Spleen (tissue), 7 donors: Measurements from ENCODE around the gene OR14C36.

ENCODE experiments used
- POLR2A ChIP-seq, 3 donors: fragments of 450-650 bp; IDR thresholded peaks; one replicate each; pipeline ENCODE4 v1.5.1; 2017; ENCODE audit warnings: antibody characterized with exemption in 3 of 3, mild to moderate bottlenecking in 1 of 3
- POLR2AphosphoS5 ChIP-seq, 3 donors: sonication (generic); formaldehyde crosslinking; IDR thresholded peaks; one replicate each; pipeline ENCODE4 v1.5.1; 2017; ENCODE audit warnings: antibody characterized with exemption in 3 of 3
- TF ChIP-seq, protein P1 (sequence below), 11 experiments: fragments of 200-600 bp in 7 of 11; fragments of 450-650 bp in 4 of 11; sonication (generic) in 4 of 11; IDR thresholded peaks in 8 of 11; conservative IDR thresholded peaks in 3 of 11; 1 replicate in 7 of 11; 2 replicates in 4 of 11; pipeline versions ENCODE4 v1.4.0 to v1.8.0; 2016 to 2021; ENCODE audit warnings: antibody characterized with exemption in 11 of 11, inconsistent platforms in 4 of 11, mild to moderate bottlenecking in 1 of 11
- donor health status: DM: no; HTN: no; CAD: no; lungs with moderate emphysema.
- donor health status: DM: no; HTN: no; CAD: no.
- donor health status: DM: no; HTN: no; CAD: no.

DNA sequence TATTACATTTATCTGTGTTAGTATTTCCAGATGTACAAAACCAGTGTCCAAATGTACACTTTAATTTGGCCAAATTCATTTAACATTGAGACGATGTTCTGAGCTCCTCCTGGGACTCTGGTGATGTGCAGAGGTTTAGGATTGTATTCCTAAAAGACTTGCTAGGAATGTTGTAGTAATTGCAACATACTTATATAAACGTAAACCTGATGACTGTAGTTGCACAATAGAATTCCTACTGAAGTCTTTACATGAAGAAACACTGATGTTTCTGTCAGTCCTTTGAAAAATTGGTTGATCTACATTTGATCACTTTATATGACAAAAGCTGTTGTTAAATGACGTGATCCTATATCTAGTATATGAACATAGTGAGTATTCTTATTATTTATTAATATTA lies 5.1 kb upstream of the OR14C36 start:
- TF ChIP-seq, protein P1, sequence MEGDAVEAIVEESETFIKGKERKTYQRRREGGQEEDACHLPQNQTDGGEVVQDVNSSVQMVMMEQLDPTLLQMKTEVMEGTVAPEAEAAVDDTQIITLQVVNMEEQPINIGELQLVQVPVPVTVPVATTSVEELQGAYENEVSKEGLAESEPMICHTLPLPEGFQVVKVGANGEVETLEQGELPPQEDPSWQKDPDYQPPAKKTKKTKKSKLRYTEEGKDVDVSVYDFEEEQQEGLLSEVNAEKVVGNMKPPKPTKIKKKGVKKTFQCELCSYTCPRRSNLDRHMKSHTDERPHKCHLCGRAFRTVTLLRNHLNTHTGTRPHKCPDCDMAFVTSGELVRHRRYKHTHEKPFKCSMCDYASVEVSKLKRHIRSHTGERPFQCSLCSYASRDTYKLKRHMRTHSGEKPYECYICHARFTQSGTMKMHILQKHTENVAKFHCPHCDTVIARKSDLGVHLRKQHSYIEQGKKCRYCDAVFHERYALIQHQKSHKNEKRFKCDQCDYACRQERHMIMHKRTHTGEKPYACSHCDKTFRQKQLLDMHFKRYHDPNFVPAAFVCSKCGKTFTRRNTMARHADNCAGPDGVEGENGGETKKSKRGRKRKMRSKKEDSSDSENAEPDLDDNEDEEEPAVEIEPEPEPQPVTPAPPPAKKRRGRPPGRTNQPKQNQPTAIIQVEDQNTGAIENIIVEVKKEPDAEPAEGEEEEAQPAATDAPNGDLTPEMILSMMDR (IDR thresholded peaks at IDR 0.05 in 8 of 11, conservative IDR thresholded peaks at IDR 0.05 in 3 of 11): no peak
- no peak for TF ChIP-seq POLR2A (IDR thresholded peaks at IDR 0.05)
- no peak for TF ChIP-seq POLR2AphosphoS5 (IDR thresholded peaks at IDR 0.05)
